NCI-H524 treated with DMSO at 0.1 percent for 48 hours (cell line): ENCODE data around the gene EFNA3.

ENCODE experiments used
- DNase-seq: peaks from one replicate; lab custom pipeline; 2025; lab: John Stamatoyannopoulos, UW

Gene EFNA3

GRCh38 chr1:155078469-155079209 is at the start of gene EFNA3:
Gene EFNA3, plus strand, starts transcription at chr1:155078837. Its CDS starts 105 bp downstream, at chr1:155078942.
- DNase-seq = no peak

- DNase-seq = no peak
Observed at GRCh38 chr1:155029513-155030242, 49.0 kb upstream of the EFNA3 start.

GRCh38 chr1:155030243-155030795 is 48.3 kb upstream of the EFNA3 start:
- no peak for DNase-seq

GRCh38 chr1:155030899-155031298 is 47.7 kb upstream of the EFNA3 start:
- no peak for DNase-seq

- DNase-seq = no peak
Observed at GRCh38 chr1:155032886-155033285, 45.8 kb upstream of the EFNA3 start.

GRCh38 chr1:155033524-155033923 is 45.1 kb upstream of the EFNA3 start, which contains the start of the genes DCST1 and DCST2:
Gene DCST1, plus strand, starts transcription at chr1:155033824. Its CDS starts 213 bp downstream, at chr1:155034037.
Gene DCST2, minus strand, starts transcription at chr1:155033781. Its CDS starts 80 bp downstream, at chr1:155033701.
- no peak for DNase-seq

- DNase-seq = no peak
Observed at GRCh38 chr1:155034318-155035208, 44.1 kb upstream of the EFNA3 start.

GRCh38 chr1:155035936-155036335 is 42.7 kb upstream of the EFNA3 start:
- DNase-seq = no peak

- no peak for DNase-seq
Observed at GRCh38 chr1:155037043-155037442, 41.6 kb upstream of the EFNA3 start.

- no peak for DNase-seq
Observed at GRCh38 chr1:155037851-155038441, 40.7 kb upstream of the EFNA3 start.

GRCh38 chr1:155038602-155039307 is 39.9 kb upstream of the EFNA3 start:
- no peak for DNase-seq

- no peak for DNase-seq
Observed at GRCh38 chr1:155039308-155039669, 39.3 kb upstream of the EFNA3 start.

- no peak for DNase-seq
Observed at GRCh38 chr1:155040358-155041093, 38.1 kb upstream of the EFNA3 start.

GRCh38 chr1:155042789-155043188 is 35.8 kb upstream of the EFNA3 start:
- DNase-seq = no peak

GRCh38 chr1:155043301-155043702 is 35.3 kb upstream of the EFNA3 start:
- no peak for DNase-seq

- DNase-seq = no peak
Observed at GRCh38 chr1:155043793-155044192, 34.8 kb upstream of the EFNA3 start.

GRCh38 chr1:155044365-155044764 is 34.3 kb upstream of the EFNA3 start:
- DNase-seq = no peak

GRCh38 chr1:155044812-155045657 is 33.6 kb upstream of the EFNA3 start:
- DNase-seq = no peak
